WTC11 (cell line): ENCODE measurements around the gene CHRNA5. TPM values are rescaled to one million over a fixed set of nuclear protein-coding genes. Genes with fewer than 3 reads are reported as not detected.

Source experiments
- ATAC-seq: fragments of 200-7000 bp; cut with Tn5 transposase; 2 replicates; pipeline ENCODE4 v1.10.0; 2021; ENCODE audit warnings: mild to moderate bottlenecking, moderate library complexity
- CTCF ChIA-PET: fragments of 300-600 bp; sonication (Branson Sonifier 250); formaldehyde crosslinking; loops from one replicate; lab custom pipeline; 2021; ENCODE audit warnings: antibody characterized with exemption; lab: Charles Lee
- POLR2A ChIA-PET: fragments of 350-600 bp; sonication (Branson Sonifier 250); formaldehyde crosslinking; loops from one replicate; lab custom pipeline; 2021; ENCODE audit warnings: antibody characterized with exemption; lab: Charles Lee
- DNase-seq: peaks from one replicate; pipeline ENCODE4 v3.0.0; 2021; ENCODE audit warnings: low spot score
- H3K27ac Mint-ChIP-seq: 2 replicates; pipeline ENCODE4 v1.8.0; 2021; ENCODE audit warnings: mixed read lengths
- H3K27me3 Mint-ChIP-seq: 2 replicates; pipeline ENCODE4 v1.8.0; 2021; ENCODE audit warnings: low read depth, mild to moderate bottlenecking, moderate library complexity, mixed read lengths
- H3K36me3 Mint-ChIP-seq: 2 replicates; pipeline ENCODE4 v1.8.0; 2021; ENCODE audit warnings: mixed read lengths
- H3K4me1 Mint-ChIP-seq: 2 replicates; pipeline ENCODE4 v1.8.0; 2022; ENCODE audit warnings: mixed read lengths
- H3K4me3 Mint-ChIP-seq: 2 replicates; pipeline ENCODE4 v1.8.0; 2021; ENCODE audit warnings: mild to moderate bottlenecking, moderate library complexity, mixed read lengths
- H3K9me3 Mint-ChIP-seq: 2 replicates; pipeline ENCODE4 v1.8.0; 2021; ENCODE audit warnings: mixed read lengths
- ARID4B ChIP-seq: sonication (generic); formaldehyde crosslinking; IDR thresholded peaks from 2 replicates; pipeline ENCODE4 v1.8.0; 2023; ENCODE audit warnings: missing genetic modification reagents, mild to moderate bottlenecking, borderline replicate concordance
- CBFB ChIP-seq: sonication (generic); formaldehyde crosslinking; IDR thresholded peaks from 2 replicates; pipeline ENCODE4 v1.8.1; 2022; ENCODE audit warnings: mild to moderate bottlenecking, low read depth, missing genetic modification reagents
- CREB1 ChIP-seq: sonication (generic); formaldehyde crosslinking; IDR thresholded peaks from 2 replicates; pipeline ENCODE4 v1.8.0; 2023; ENCODE audit warnings: mild to moderate bottlenecking, missing genetic modification reagents
- FOXK1 ChIP-seq: sonication (generic); formaldehyde crosslinking; IDR thresholded peaks from 2 replicates; pipeline ENCODE4 v1.8.0; 2022; ENCODE audit warnings: mild to moderate bottlenecking, moderate library complexity, missing genetic modification reagents
- HMGA2 ChIP-seq: fragments of 250-450 bp; sonication (Bioruptor Pico); IDR thresholded peaks from 2 replicates; pipeline ENCODE4 v1.4.0; 2021; ENCODE audit warnings: mild to moderate bottlenecking, moderate library complexity
- IRF2 ChIP-seq: sonication (generic); formaldehyde crosslinking; IDR thresholded peaks from 2 replicates; pipeline ENCODE4 v1.8.0; 2022; ENCODE audit warnings: low read depth, missing genetic modification reagents, borderline replicate concordance
- KAT7 ChIP-seq: sonication (generic); formaldehyde crosslinking; IDR thresholded peaks from 2 replicates; pipeline ENCODE4 v1.8.1; 2023; ENCODE audit warnings: missing genetic modification reagents, mild to moderate bottlenecking, borderline replicate concordance
- NFATC4 ChIP-seq: fragments of 250-450 bp; sonication (Bioruptor Pico); IDR thresholded peaks from 2 replicates; pipeline ENCODE4 v1.9.0; 2021; ENCODE audit warnings: mild to moderate bottlenecking
- NFE2L1 ChIP-seq: sonication (generic); formaldehyde crosslinking; IDR thresholded peaks from 2 replicates; pipeline ENCODE4 v1.8.1; 2023; ENCODE audit warnings: missing genetic modification reagents
- NR3C1 ChIP-seq: sonication (generic); formaldehyde crosslinking; conservative IDR thresholded peaks from 2 replicates; pipeline ENCODE4 v1.8.1; 2023; ENCODE audit warnings: low read depth, mild to moderate bottlenecking, missing genetic modification reagents
- PREB ChIP-seq: sonication (generic); formaldehyde crosslinking; IDR thresholded peaks from 2 replicates; pipeline ENCODE4 v1.8.1; 2022; ENCODE audit warnings: mild to moderate bottlenecking, missing genetic modification reagents, moderate library complexity, borderline replicate concordance
- PRRX2 ChIP-seq: fragments of 250-450 bp; sonication (Bioruptor Pico); IDR thresholded peaks from 2 replicates; pipeline ENCODE4 v1.8.0; 2021; ENCODE audit warnings: mild to moderate bottlenecking
- RORB ChIP-seq: fragments of 250-450 bp; sonication (Bioruptor Pico); IDR thresholded peaks from 2 replicates; pipeline ENCODE4 v1.9.0; 2021; ENCODE audit warnings: mild to moderate bottlenecking
- SMAD4 ChIP-seq: sonication (generic); formaldehyde crosslinking; IDR thresholded peaks from 2 replicates; pipeline ENCODE4 v1.8.0; 2022; ENCODE audit warnings: mild to moderate bottlenecking, missing genetic modification reagents
- SOX15 ChIP-seq: fragments of 250-450 bp; sonication (Bioruptor Pico); IDR thresholded peaks from 2 replicates; pipeline ENCODE4 v1.9.0; 2021; ENCODE audit warnings: mild to moderate bottlenecking
- SP1 ChIP-seq: sonication (generic); formaldehyde crosslinking; conservative IDR thresholded peaks from 2 replicates; pipeline ENCODE4 v1.8.1; 2022; ENCODE audit warnings: missing genetic modification reagents
- ZBTB21 ChIP-seq: sonication (generic); formaldehyde crosslinking; IDR thresholded peaks from 2 replicates; pipeline ENCODE4 v1.8.1; 2023; ENCODE audit warnings: mild to moderate bottlenecking, missing genetic modification reagents, borderline replicate concordance
- ZNF263 ChIP-seq: sonication (generic); formaldehyde crosslinking; IDR thresholded peaks from 2 replicates; pipeline ENCODE4 v1.8.1; 2022; ENCODE audit warnings: low read depth, mild to moderate bottlenecking, moderate library complexity, missing genetic modification reagents
- ZNF281 ChIP-seq: sonication (generic); formaldehyde crosslinking; IDR thresholded peaks from 2 replicates; pipeline ENCODE4 v1.8.0; 2023; ENCODE audit warnings: mild to moderate bottlenecking, missing genetic modification reagents
- ZNF396 ChIP-seq: fragments of 250-450 bp; sonication (Bioruptor Pico); IDR thresholded peaks from 2 replicates; pipeline ENCODE4 v1.8.0; 2021; ENCODE audit warnings: mild to moderate bottlenecking, moderate library complexity, borderline replicate concordance
- total RNA-seq: library from RNA; stranded (reverse); gene quantifications from 3 replicates; pipeline ENCODE4 v1.2.3, GENCODE V29; 2021
- TF ChIP-seq, protein P1 (sequence below): fragments of 250-450 bp; sonication (Bioruptor Pico); conservative IDR thresholded peaks from 2 replicates; pipeline ENCODE4 v1.9.0; 2021; ENCODE audit warnings: mild to moderate bottlenecking
- TF ChIP-seq, protein P2 (sequence below): sonication (generic); formaldehyde crosslinking; IDR thresholded peaks from 2 replicates; pipeline ENCODE4 v1.8.0; 2022; ENCODE audit warnings: mild to moderate bottlenecking, missing genetic modification reagents

Gene CHRNA5
- total RNA-seq, 1 experiment from 2014 or later = 21.0 TPM

GRCh38 chr15:78541744-78542034, 23.6 kb upstream of the CHRNA5 start:
- peaks cover 11% of the 10 kb centered on the region for H3K4me1 Mint-ChIP-seq
- no peaks in the 10 kb centered on the region for H3K9me3 Mint-ChIP-seq
- POLR2A ChIA-PET = interaction anchor here (3.4 kb wide), 1 partner anchor 24 kb away, joined by 35 read pairs; the partner anchor contains the start of gene CHRNA5
- TF ChIP-seq RORB (CRISPR knock-in tag) (no peak), IRF2 (CRISPR knock-in tag) (no peak)
- CTCF ChIA-PET = interaction anchor here (2.1 kb wide), 1 partner anchor 33 kb away, joined by 10 read pairs; no protein-coding TSS in a partner anchor
- H3K27me3 Mint-ChIP-seq = no peaks in the 10 kb centered on the region
- H3K36me3 Mint-ChIP-seq = peaks cover 42% of the 10 kb centered on the region
- H3K4me3 Mint-ChIP-seq = peak overlapping the region; percentile 96
- DNase-seq (no peak), ATAC-seq (no peak)
- H3K27ac Mint-ChIP-seq = peak overlapping the region; percentile 18; the same call in 1 of the 2 replicates

GRCh38 chr15:78542647-78543046, 22.7 kb upstream of the CHRNA5 start:
- DNase-seq = no peak
- peaks cover 11% of the 10 kb centered on the region for H3K4me1 Mint-ChIP-seq
- POLR2A ChIA-PET = interaction anchor here (3.4 kb wide), 1 partner anchor 23 kb away, joined by 35 read pairs; the partner anchor contains the start of gene CHRNA5
- TF ChIP-seq SP1 (CRISPR knock-in tag) (no peak), ZNF396 (CRISPR knock-in tag) (no peak), KAT7 (no peak), SOX15 (no peak), HMGA2 (CRISPR knock-in tag) (no peak), SMAD4 (no peak), NFATC4 (no peak), CBFB (CRISPR knock-in tag) (no peak), NR3C1 (CRISPR knock-in tag) (no peak), ZNF281 (CRISPR knock-in tag) (no peak), PREB (no peak), NFE2L1 (CRISPR knock-in tag) (no peak)
- TF ChIP-seq, protein P1, sequence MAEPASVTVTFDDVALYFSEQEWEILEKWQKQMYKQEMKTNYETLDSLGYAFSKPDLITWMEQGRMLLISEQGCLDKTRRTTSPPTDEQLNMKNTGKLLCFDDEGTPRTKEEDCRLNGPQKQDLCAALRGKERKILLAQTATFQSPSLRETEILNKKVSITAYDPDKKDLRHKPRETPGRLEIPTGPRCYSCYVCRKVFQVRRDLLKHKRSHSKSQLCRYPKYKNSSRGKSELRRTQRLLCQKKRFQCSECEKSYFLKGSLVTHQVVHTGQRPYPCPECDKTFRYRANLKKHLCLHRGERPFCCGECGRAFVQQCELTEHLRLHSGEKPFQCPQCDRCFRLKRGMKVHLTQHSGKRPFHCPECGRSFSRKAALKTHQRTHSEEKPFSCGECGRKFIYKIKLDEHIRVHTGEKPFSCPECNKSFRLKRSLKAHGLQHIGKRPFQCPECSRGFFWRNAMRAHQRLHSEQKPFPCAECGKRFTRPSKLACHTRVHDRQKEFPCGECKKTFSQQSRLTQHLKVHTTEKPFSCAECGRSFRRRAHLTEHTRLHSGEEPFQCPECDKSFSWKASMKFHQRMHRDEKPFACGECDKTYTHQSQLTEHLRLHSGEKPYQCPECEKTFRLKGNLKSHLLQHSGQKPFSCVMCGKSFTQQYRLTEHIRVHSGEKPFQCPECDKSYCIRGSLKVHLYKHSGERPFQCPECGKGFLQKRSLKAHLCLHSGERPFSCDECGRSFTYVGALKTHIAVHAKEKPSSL (CRISPR knock-in tag) = no peak
- TF ChIP-seq, all 79 proteins: peak for 0
- CTCF ChIA-PET = no interaction called here
- H3K9me3 Mint-ChIP-seq = no peaks in the 10 kb centered on the region
- H3K27me3 Mint-ChIP-seq = no peaks in the 10 kb centered on the region
- peaks cover 50% of the 10 kb centered on the region for H3K36me3 Mint-ChIP-seq
- ATAC-seq = no peak
- H3K27ac Mint-ChIP-seq = peak overlapping the region; percentile 72
- H3K4me3 Mint-ChIP-seq = no peak overlapping the region

DNA sequence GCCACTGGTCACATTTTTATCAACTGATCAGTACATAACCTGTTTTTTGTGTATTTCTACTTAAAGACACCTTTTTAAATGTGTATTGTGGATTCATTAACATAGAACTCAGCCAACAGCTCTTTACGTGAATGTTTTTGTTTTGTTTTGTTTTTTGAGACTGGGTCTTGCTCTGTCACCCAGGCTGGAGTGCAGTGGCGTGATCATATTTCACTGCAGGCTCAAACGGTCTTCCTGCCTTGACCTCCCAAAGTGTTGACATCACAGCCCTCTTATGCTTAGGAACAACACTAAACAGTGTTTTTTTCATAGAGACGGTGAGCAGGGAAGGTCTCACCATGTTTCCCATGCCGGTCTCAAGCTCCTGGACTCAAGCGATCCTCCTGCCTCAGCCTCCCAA, 15.1 kb upstream of the CHRNA5 start:
- ChIA-PET CTCF (interaction anchor here (1.2 kb wide), 1 partner anchor 15 kb away, joined by 3 read pairs; the partner anchor contains the start of gene CHRNA5), POLR2A (interaction anchor here (1.9 kb wide), 1 partner anchor 15 kb away, joined by 6 read pairs; the partner anchor contains the start of gene CHRNA5)
- peaks cover 44% of the 10 kb centered on the region for H3K36me3 Mint-ChIP-seq
- peaks cover 4% of the 10 kb centered on the region for H3K4me1 Mint-ChIP-seq
- H3K9me3 Mint-ChIP-seq = no peaks in the 10 kb centered on the region
- no peak for DNase-seq
- H3K27me3 Mint-ChIP-seq = no peaks in the 10 kb centered on the region
- H3K4me3 Mint-ChIP-seq = no peak overlapping the region
- peak overlapping the region; percentile 30; the same call in 1 of the 2 replicates for H3K27ac Mint-ChIP-seq
- ATAC-seq = peak; percentile 62
- no peak for TF ChIP-seq PRRX2 (CRISPR knock-in tag)
- TF ChIP-seq, protein P2, sequence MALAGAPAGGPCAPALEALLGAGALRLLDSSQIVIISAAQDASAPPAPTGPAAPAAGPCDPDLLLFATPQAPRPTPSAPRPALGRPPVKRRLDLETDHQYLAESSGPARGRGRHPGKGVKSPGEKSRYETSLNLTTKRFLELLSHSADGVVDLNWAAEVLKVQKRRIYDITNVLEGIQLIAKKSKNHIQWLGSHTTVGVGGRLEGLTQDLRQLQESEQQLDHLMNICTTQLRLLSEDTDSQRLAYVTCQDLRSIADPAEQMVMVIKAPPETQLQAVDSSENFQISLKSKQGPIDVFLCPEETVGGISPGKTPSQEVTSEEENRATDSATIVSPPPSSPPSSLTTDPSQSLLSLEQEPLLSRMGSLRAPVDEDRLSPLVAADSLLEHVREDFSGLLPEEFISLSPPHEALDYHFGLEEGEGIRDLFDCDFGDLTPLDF (CRISPR knock-in tag) = no peak
- TF ChIP-seq IRF2 (CRISPR knock-in tag) = no peak
- TF ChIP-seq ZNF263 (CRISPR knock-in tag) = no peak
- no peak for TF ChIP-seq FOXK1
- no peak for TF ChIP-seq SMAD4
- no peak for TF ChIP-seq ARID4B
- TF ChIP-seq ZBTB21 (CRISPR knock-in tag) = no peak
- no peak for TF ChIP-seq CREB1 (CRISPR knock-in tag)
- no peak for TF ChIP-seq NFE2L1 (CRISPR knock-in tag)
